HCT116 (cell line): Measurements from ENCODE around the gene EFCAB13. TPM values are rescaled to one million over a fixed set of nuclear protein-coding genes. Genes with fewer than 3 reads are reported as not detected.

Experiments
- ATAC-seq: fragments of 200-7000 bp; cut with Tn5 transposase; 2 replicates; pipeline ENCODE4 v1.9.1; 2020; ENCODE audit warnings: mild to moderate bottlenecking, moderate library complexity
- BruUV-seq: library from RNA; stranded (reverse); fragments of 400-500 nt; replicated peaks from 2 replicates; lab custom pipeline; 2021; lab: Mats Ljungman, UMichigan
- CTCF ChIA-PET: fragments of 300-600 bp; sonication (Branson Sonifier 250); formaldehyde crosslinking; loops from one replicate; lab custom pipeline; 2021; ENCODE audit warnings: antibody characterized with exemption; lab: Charles Lee
- POLR2A ChIA-PET: fragments of 300-600, 350-600 bp; sonication (Branson Sonifier 250); formaldehyde crosslinking; loops from one replicate; lab custom pipeline; 2021; ENCODE audit warnings: antibody characterized with exemption; lab: Charles Lee
- RAD21 ChIA-PET, 2 experiments: fragments of 300-600 bp; sonication (Branson Sonifier 250); formaldehyde crosslinking; loops; one replicate each; lab custom pipeline; 2023; ENCODE audit warnings: low total read pairs in 2 of 2; ENCODE audit not compliant: uncharacterized antibody in 2 of 2, unreplicated experiment in 2 of 2, low non-redundant PET in 1 of 2; lab: Charles Lee
- DNase-seq: peaks from one replicate; pipeline ENCODE4 v3.0.0-alpha.2; 2010; ENCODE audit warnings: low read depth, low spot score
- H2AFZ ChIP-seq: fragments of 200-600 bp; shearing (Covaris generic), sonication (generic); 2 replicates; pipeline ENCODE4 v1.6.1; 2017; ENCODE audit warnings: low read depth, mixed run types, mixed read lengths, antibody characterized with exemption, low read length; ENCODE audit not compliant: poor library complexity, severe bottlenecking
- H3K27ac ChIP-seq: 2 replicates; pipeline ENCODE4 v1.5.1; 2012; ENCODE audit warnings: low read depth, low read length
- H3K27me3 ChIP-seq: fragments of 200-600 bp; sonication (generic); 2 replicates; pipeline ENCODE4 v1.6.1; 2016; ENCODE audit warnings: mixed run types, low read length, mixed read lengths; ENCODE audit not compliant: insufficient read depth
- H3K36me3 ChIP-seq, 2 experiments: fragments of 200-500 bp in 1 of 2; fragments of 200-600 bp in 1 of 2; sonication (Bioruptor generic) in 1 of 2; sonication (generic) in 1 of 2; 2 replicates each; pipeline versions ENCODE4 v1.5.1 to v1.6.1; 2014 to 2016; ENCODE audit warnings: low read length in 2 of 2, inconsistent platforms in 1 of 2, mixed read lengths in 1 of 2, mixed run types in 1 of 2; ENCODE audit not compliant: insufficient read depth in 2 of 2, control insufficient read depth in 1 of 2
- H3K4me1 ChIP-seq, 2 experiments: fragments of 200-600 bp in 1 of 2; sonication (generic) in 1 of 2; 2 replicates each; pipeline versions ENCODE4 v1.5.1 to v1.6.1; 2012 to 2017; ENCODE audit warnings: low read length in 2 of 2, inconsistent platforms in 1 of 2, mild to moderate bottlenecking in 1 of 2, mixed read lengths in 1 of 2, mixed run types in 1 of 2, moderate library complexity in 1 of 2; ENCODE audit not compliant: insufficient read depth in 2 of 2, control insufficient read depth in 1 of 2
- H3K4me2 ChIP-seq: fragments of 200-600 bp; sonication (generic); 2 replicates; pipeline ENCODE4 v1.6.1; 2017; ENCODE audit warnings: mixed run types, low read length, mixed read lengths
- H3K4me3 ChIP-seq, 2 experiments: fragments of 200-600 bp in 1 of 2; sonication (generic) in 1 of 2; replicated peaks in 1 of 2; 2 replicates each; pipeline ENCODE4 v1.5.1; 2011 to 2016; ENCODE audit warnings: low read length in 2 of 2, control low read depth in 1 of 2, low read depth in 1 of 2, mild to moderate bottlenecking in 1 of 2, mixed read lengths in 1 of 2, mixed run types in 1 of 2
- H3K79me2 ChIP-seq: fragments of 200-600 bp; sonication (generic); 2 replicates; pipeline ENCODE4 v1.6.1; 2017; ENCODE audit warnings: mild to moderate bottlenecking, mixed run types, low read length, moderate library complexity, mixed read lengths; ENCODE audit not compliant: insufficient read depth
- H3K9ac ChIP-seq: fragments of 200-600 bp; sonication (generic); 2 replicates; pipeline ENCODE4 v1.6.1; 2016; ENCODE audit warnings: low read length, mixed read lengths
- H3K9me2 ChIP-seq: fragments of 200-600 bp; sonication (generic), shearing (Covaris generic); 2 replicates; pipeline ENCODE4 v1.6.1; 2017; ENCODE audit warnings: mixed run types, mild to moderate bottlenecking, moderate library complexity; ENCODE audit not compliant: insufficient read depth
- H3K9me3 ChIP-seq, 2 experiments: fragments of 200-500 bp in 1 of 2; fragments of 200-600 bp in 1 of 2; sonication (Bioruptor generic) in 1 of 2; sonication (generic) in 1 of 2; 2 replicates each; pipeline ENCODE4 v1.6.1; 2014 to 2017; ENCODE audit warnings: low read length in 2 of 2, mixed read lengths in 2 of 2, inconsistent platforms in 1 of 2, low read depth in 1 of 2, mild to moderate bottlenecking in 1 of 2, mixed run types in 1 of 2, moderate library complexity in 1 of 2; ENCODE audit not compliant: control insufficient read depth in 1 of 2, insufficient read depth in 1 of 2
- H4K20me1 ChIP-seq: fragments of 200-600 bp; sonication (generic), shearing (Covaris generic); 2 replicates; pipeline ENCODE4 v1.6.1; 2017; ENCODE audit warnings: mixed run types, mild to moderate bottlenecking, moderate library complexity; ENCODE audit not compliant: insufficient read depth
- CEBPB ChIP-seq: IDR thresholded peaks from 2 replicates; pipeline ENCODE4 v1.6.1; 2012; ENCODE audit warnings: low read depth
- CTCF ChIP-seq, 3 experiments: fragments of 200-600 bp in 1 of 3; sonication (generic) in 1 of 3; IDR thresholded peaks in 2 of 3; conservative IDR thresholded peaks in 1 of 3; 2 replicates each; pipeline ENCODE4 v1.5.1; 2012 to 2017; ENCODE audit warnings: low read depth in 2 of 3, low read length in 2 of 3, antibody characterized with exemption in 1 of 3, borderline replicate concordance in 1 of 3, control low read depth in 1 of 3, mild to moderate bottlenecking in 1 of 3, mixed read lengths in 1 of 3, mixed run types in 1 of 3, moderate library complexity in 1 of 3; ENCODE audit not compliant: insufficient read depth in 1 of 3
- EGR1 ChIP-seq: IDR thresholded peaks from 2 replicates; pipeline ENCODE4 v1.6.1; 2012; ENCODE audit warnings: low read depth
- ELF1 ChIP-seq: IDR thresholded peaks from 2 replicates; pipeline ENCODE4 v1.6.1; 2012; ENCODE audit warnings: low read depth, borderline replicate concordance
- FOSL1 ChIP-seq: IDR thresholded peaks from 2 replicates; pipeline ENCODE4 v1.6.1; 2012; ENCODE audit warnings: low read depth
- JUND ChIP-seq: IDR thresholded peaks from 2 replicates; pipeline ENCODE4 v1.6.1; 2012
- POLR2A ChIP-seq: IDR thresholded peaks from 2 replicates; pipeline ENCODE4 v1.7.0; 2011; ENCODE audit warnings: borderline replicate concordance; ENCODE audit not compliant: insufficient read depth, insufficient read length; ENCODE audit errors: extremely low read depth
- POLR2AphosphoS5 ChIP-seq: IDR thresholded peaks from 2 replicates; pipeline ENCODE4 v1.6.1; 2011; ENCODE audit warnings: mild to moderate bottlenecking, low read depth, low read length, moderate library complexity
- SIN3A ChIP-seq: IDR thresholded peaks from 2 replicates; pipeline ENCODE4 v1.6.1; 2012; ENCODE audit warnings: low read depth
- SP1 ChIP-seq: IDR thresholded peaks from 2 replicates; pipeline ENCODE4 v1.6.1; 2012; ENCODE audit warnings: low read depth
- TCF7L2 ChIP-seq: IDR thresholded peaks from 2 replicates; pipeline ENCODE4 v1.7.0; 2011; ENCODE audit warnings: borderline replicate concordance, inconsistent platforms; ENCODE audit not compliant: insufficient read depth, insufficient read length; ENCODE audit errors: extremely low read depth
- YY1 ChIP-seq: IDR thresholded peaks from 2 replicates; pipeline ENCODE4 v1.6.1; 2011; ENCODE audit warnings: low read length, low read depth, moderate library complexity, mild to moderate bottlenecking; ENCODE audit not compliant: insufficient replicate concordance; ENCODE audit errors: extremely low read depth
- ZFX ChIP-seq: fragments of 450-650 bp; IDR thresholded peaks from 2 replicates; pipeline ENCODE4 v1.6.1; 2017
- intact Hi-C: fragments of 100-400 bp; cut with micrococcal nuclease; formaldehyde crosslinking; loops from 2 replicates; pipeline ENCODE4 v1.10.0; 2022
- total RNA-seq: library from RNA; stranded (reverse); gene quantifications from one replicate; pipeline ENCODE4 v1.2.1, GENCODE V29; 2021; ENCODE audit not compliant: unreplicated experiment
- TF ChIP-seq, protein P1 (sequence below): IDR thresholded peaks from 2 replicates; pipeline ENCODE4 v1.6.1; 2011; ENCODE audit warnings: mild to moderate bottlenecking, low read length, moderate library complexity; ENCODE audit not compliant: insufficient replicate concordance; ENCODE audit errors: extremely low read depth

Gene EFCAB13
- total RNA-seq, 1 experiment from 2014 or later = not detected

GRCh38 chr17:47301831-47302230 lies 21.9 kb upstream of the EFCAB13 start:
- H3K4me3 ChIP-seq = no peak overlapping the region
- no TSS peak for BruUV-seq
- TF ChIP-seq SIN3A (no peak), FOSL1 (no peak), TCF7L2 (no peak), ZFX (no peak), CTCF (IDR thresholded peaks at IDR 0.05 in 2 of 3, conservative IDR thresholded peaks at IDR 0.05 in 1 of 3; ENCODE audit: borderline replicate concordance in 1 of 3, insufficient read depth in 1 of 3, low read depth in 2 of 3, low read length in 2 of 3) (no peak), CEBPB (no peak), SP1 (no peak), YY1 (no peak), EGR1 (no peak), ELF1 (no peak), POLR2AphosphoS5 (no peak), JUND (no peak), POLR2A (no peak)
- TF ChIP-seq, protein P1, sequence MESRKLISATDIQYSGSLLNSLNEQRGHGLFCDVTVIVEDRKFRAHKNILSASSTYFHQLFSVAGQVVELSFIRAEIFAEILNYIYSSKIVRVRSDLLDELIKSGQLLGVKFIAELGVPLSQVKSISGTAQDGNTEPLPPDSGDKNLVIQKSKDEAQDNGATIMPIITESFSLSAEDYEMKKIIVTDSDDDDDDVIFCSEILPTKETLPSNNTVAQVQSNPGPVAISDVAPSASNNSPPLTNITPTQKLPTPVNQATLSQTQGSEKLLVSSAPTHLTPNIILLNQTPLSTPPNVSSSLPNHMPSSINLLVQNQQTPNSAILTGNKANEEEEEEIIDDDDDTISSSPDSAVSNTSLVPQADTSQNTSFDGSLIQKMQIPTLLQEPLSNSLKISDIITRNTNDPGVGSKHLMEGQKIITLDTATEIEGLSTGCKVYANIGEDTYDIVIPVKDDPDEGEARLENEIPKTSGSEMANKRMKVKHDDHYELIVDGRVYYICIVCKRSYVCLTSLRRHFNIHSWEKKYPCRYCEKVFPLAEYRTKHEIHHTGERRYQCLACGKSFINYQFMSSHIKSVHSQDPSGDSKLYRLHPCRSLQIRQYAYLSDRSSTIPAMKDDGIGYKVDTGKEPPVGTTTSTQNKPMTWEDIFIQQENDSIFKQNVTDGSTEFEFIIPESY = no peak
- TF ChIP-seq, all 23 proteins: peak for 0
- intact Hi-C loops = no loop called here
- POLR2A ChIA-PET = no interaction called here
- no peak overlapping the region for H2AFZ ChIP-seq
- CTCF ChIA-PET = no interaction called here
- no peaks in the 10 kb centered on the region for H3K9me2 ChIP-seq
- DNase-seq (no peak), ATAC-seq (no peak)
- H3K4me1 ChIP-seq = peaks cover 9 to 12% of the 10 kb centered on the region in 2 experiments
- H3K9me3 ChIP-seq = no peaks in the 10 kb centered on the region
- H3K9ac ChIP-seq = no peak overlapping the region
- H3K4me2 ChIP-seq = no peak overlapping the region
- no peak overlapping the region for H3K27ac ChIP-seq
- no peaks in the 10 kb centered on the region for H3K36me3 ChIP-seq
- H3K79me2 ChIP-seq = no peaks in the 10 kb centered on the region
- no peaks in the 10 kb centered on the region for H3K27me3 ChIP-seq
- RAD21 ChIA-PET = no interaction called here
- no peaks in the 10 kb centered on the region for H4K20me1 ChIP-seq
